HG02852 (cell line): ENCODE data around the gene CFAP221.
"Not testable (repeated sequence)": the region's sequence is repeated elsewhere in the genome, so short reads cannot be mapped to it uniquely, and the experiment has no call there.

ENCODE experiments used
- ATAC-seq: cut with Tn5 transposase; IDR thresholded peaks from one replicate; pipeline ENCODE4 v1.9.1; 2021; ENCODE audit warnings: mild to moderate bottlenecking, moderate library complexity; ENCODE audit not compliant: unreplicated experiment

The CFAP221 gene

GRCh38 chr2:119583291-119583690 lies 39.0 kb downstream of the CFAP221 start:
- no peak for ATAC-seq

GRCh38 chr2:119584469-119584868 lies 40.2 kb downstream of the CFAP221 start:
- ATAC-seq = no peak

- ATAC-seq = no peak
These were observed 41.8 kb downstream of the CFAP221 start for GRCh38 chr2:119586085-119586484.

- no peak for ATAC-seq
These were observed 46.6 kb downstream of the CFAP221 start for GRCh38 chr2:119590873-119591272.

- ATAC-seq = no peak
These were observed 47.3 kb downstream of the CFAP221 start for GRCh38 chr2:119591523-119591922.

- no peak for ATAC-seq
These were observed 48.2 kb downstream of the CFAP221 start for GRCh38 chr2:119592436-119592835.

- no peak for ATAC-seq
These were observed 52.4 kb downstream of the CFAP221 start for GRCh38 chr2:119596638-119597037.

- no peak for ATAC-seq
These were observed 54.5 kb downstream of the CFAP221 start for GRCh38 chr2:119598596-119599263.

- ATAC-seq = no peak
These were observed 55.1 kb downstream of the CFAP221 start for GRCh38 chr2:119599384-119599783.

- no peak for ATAC-seq
These were observed 60.8 kb downstream of the CFAP221 start for GRCh38 chr2:119605096-119605495.

GRCh38 chr2:119606674-119607073 lies 62.4 kb downstream of the CFAP221 start:
- ATAC-seq = no peak

- no peak for ATAC-seq
These were observed 64.3 kb downstream of the CFAP221 start for GRCh38 chr2:119608553-119608952.

- no peak for ATAC-seq
These were observed 65.1 kb downstream of the CFAP221 start for GRCh38 chr2:119609337-119609736.

- ATAC-seq = not testable (repeated sequence)
These were observed 69.9 kb downstream of the CFAP221 start for GRCh38 chr2:119614140-119614539.

GRCh38 chr2:119616421-119616820 lies 72.2 kb downstream of the CFAP221 start:
- no peak for ATAC-seq

- no peak for ATAC-seq
These were observed 73.2 kb downstream of the CFAP221 start for GRCh38 chr2:119617455-119617854.

GRCh38 chr2:119618725-119619124 lies 74.5 kb downstream of the CFAP221 start:
- not testable (repeated sequence) for ATAC-seq

GRCh38 chr2:119625226-119625625 lies 81.0 kb downstream of the CFAP221 start:
- no peak for ATAC-seq

GRCh38 chr2:119629323-119629825 lies 85.1 kb downstream of the CFAP221 start:
- ATAC-seq = no peak

- no peak for ATAC-seq
These were observed 85.9 kb downstream of the CFAP221 start for GRCh38 chr2:119630121-119630520.

GRCh38 chr2:119637371-119637770 lies 93.1 kb downstream of the CFAP221 start:
- ATAC-seq = no peak

- no peak for ATAC-seq
These were observed 94.0 kb downstream of the CFAP221 start for GRCh38 chr2:119638246-119638645.
